Measurements from ENCODE around the gene HOXB3.
"Not testable (repeated sequence)": the region's sequence is repeated elsewhere in the genome, so short reads cannot be mapped to it uniquely, and the experiment has no call there.

The HOXB3 gene

DNA sequence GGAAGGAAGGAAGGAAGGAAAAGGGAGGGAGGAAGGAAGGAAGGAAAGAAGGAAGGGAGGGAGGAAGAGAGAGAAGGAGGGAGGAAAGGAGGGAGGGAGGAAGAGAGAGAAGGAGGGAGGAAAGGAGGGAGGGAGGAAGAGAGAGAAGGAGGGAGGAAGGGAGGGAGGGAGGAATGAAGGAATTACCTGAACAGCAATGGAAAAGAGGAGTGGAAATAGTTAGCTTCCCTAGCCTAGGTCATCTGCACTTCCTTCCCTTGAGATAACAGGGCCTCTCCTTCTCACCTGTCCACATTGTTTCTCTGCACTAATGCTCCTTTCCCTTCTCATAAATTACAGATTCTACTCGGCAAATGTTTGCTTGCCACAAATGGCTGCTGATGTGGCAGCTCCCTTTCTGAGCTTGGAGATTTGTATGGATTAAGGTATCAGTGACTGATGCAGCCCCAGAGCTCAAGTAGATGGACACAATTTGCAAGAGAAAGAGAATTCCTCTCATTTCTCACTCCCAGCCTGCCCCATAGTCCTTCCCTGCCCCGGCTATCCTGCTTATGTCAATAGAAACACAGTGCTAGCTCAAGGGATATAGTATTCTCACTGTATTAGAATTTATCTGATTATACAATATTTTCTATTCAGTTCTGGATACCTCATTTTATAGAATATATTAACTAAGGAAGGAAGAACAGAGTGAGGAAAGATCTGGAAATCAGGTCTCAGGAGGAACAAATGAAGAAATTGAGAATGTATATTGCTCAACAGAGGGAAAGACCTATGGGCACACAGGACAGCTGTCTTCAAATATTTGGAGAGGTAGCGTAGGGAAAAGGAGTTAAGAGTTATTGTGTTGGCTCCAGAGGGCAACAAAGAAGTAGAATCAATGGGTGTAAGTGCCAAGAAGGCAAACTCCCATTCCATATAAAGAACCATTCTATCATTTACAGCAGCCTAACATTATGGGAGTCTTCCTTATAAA, 73.8 kb downstream of the HOXB3 start:
- no peak for DNase-seq

DNA sequence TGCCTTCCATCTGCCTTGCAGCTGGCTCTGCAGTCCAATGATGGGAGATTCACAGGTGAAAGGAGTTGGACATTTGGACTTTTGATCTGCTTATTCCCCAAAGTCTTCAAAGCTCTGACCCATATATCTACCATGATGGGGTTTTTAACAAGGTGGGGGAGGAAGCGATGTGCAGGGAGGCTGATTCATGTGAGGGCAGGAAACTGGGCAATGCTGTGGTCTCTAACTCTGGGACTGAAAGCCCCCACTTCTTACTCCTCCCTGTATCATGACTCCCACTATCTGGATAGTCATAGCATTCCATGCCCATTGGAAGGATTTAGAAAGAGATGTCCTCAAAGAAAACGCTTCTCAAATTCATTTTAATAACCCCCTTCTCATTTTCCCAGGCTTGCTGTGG, 75.6 kb downstream of the HOXB3 start:
- no peak for DNase-seq

- no peak for DNase-seq
Observed at GRCh38 chr17:48513666-48514455, 76.2 kb downstream of the HOXB3 start.

DNA sequence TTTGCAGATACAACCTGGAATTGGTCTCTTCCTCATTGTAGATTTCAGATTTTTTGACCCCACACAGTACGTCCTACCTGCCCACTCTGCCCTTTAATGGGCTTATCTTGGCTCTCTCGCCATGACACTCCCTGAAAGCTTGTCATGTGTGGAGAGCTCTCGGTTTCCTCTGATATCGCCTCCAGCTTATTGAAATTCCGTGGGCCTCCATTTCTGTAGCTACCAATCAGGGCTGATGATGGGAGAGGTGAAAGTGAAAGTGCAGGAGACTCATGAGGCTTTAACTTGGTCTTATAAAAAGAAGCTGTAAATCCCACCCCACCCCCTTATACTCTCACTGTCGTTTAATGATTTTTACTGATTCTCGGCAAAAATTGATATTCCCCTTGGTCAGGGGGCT, 76.9 kb downstream of the HOXB3 start:
- DNase-seq, result no peak

- no peak for DNase-seq
Observed at GRCh38 chr17:48510761-48511604, 79.1 kb downstream of the HOXB3 start.

DNA sequence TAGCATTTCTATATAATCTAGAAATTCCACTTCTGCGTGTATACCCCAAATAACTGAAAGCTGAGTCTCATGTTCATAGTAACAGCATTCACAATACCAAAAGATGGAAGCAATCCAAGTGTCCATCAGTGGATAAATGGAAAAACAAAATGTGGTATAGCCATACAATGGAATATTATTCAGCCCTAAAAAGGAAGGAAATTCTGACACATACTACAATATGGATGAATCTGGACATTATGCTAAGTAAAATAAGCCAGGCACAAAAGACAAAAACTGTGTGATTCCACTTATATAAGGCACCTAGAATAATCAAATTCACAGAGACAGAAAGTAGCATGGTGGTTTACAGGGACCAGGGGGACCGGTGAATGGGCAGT, 79.7 kb downstream of the HOXB3 start:
- no peak for DNase-seq

DNA sequence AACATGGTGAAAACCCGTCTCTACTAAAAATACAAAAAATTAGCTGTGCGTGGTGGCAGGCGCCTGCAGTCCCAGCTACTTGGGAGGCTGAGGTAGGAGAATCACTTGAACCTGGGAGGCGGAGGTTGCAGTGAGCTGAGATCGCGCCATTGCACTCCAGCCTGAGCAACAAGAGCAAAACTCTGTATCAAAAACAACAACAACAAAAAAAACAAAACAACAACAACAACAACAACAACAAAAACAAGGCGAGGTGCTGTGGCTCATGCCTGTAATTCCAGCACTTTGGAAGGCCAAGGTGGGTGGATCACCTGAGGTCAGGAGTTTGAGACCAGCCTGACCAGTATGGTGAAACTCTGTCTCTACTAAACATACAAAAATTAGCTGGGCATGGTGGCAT, 80.3 kb downstream of the HOXB3 start:
- not testable (repeated sequence) for DNase-seq

- DNase-seq, result no peak
Observed at GRCh38 chr17:48506246-48506645, 83.8 kb downstream of the HOXB3 start.

DNA sequence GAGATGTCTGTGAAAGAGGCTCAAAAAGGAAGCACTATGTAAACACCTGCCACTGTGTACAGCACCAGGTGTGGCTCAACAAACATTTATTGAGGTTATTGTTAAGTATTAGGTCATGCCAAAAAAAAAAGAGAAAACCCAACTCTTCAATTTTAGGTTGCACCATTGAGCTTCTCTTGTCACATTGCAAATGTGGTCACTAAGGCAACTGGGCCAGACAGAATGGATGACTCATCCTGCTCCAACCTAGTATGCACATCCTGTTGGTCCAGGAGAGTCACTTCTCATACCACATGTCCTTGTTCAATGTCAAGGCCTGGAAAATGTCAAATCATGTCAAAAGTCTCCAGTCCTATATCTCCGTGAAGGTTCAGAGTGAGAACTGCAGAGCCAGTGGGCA, 84.3 kb downstream of the HOXB3 start:
- peak; percentile 63 for DNase-seq

- no peak for DNase-seq
Observed at GRCh38 chr17:48504953-48505352, 85.1 kb downstream of the HOXB3 start.

DNA sequence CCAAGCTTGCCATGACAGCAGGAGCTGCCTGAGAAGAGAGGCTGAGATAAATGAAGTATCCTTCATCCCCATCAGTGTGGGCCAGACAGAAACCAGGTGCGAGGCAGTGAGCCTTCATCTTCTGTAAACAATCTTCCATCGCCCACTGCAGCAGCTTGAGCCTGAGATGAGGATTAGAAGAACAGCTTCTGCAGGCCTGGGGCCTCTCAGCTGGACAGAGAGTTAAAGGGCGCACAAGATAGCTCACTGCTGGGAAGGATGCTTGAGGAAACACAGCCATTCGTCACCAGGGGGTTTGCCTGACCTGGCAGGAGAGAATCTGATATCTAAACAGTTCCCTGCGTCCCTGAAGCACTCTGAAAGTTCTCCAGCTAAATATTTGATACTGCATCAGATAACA, 86.3 kb downstream of the HOXB3 start:
- DNase-seq, result no peak

GRCh38 chr17:48502901-48503300, 87.1 kb downstream of the HOXB3 start:
- DNase-seq, result no peak

- DNase-seq, result no peak
Observed at GRCh38 chr17:48502312-48502711, 87.7 kb downstream of the HOXB3 start.

DNA sequence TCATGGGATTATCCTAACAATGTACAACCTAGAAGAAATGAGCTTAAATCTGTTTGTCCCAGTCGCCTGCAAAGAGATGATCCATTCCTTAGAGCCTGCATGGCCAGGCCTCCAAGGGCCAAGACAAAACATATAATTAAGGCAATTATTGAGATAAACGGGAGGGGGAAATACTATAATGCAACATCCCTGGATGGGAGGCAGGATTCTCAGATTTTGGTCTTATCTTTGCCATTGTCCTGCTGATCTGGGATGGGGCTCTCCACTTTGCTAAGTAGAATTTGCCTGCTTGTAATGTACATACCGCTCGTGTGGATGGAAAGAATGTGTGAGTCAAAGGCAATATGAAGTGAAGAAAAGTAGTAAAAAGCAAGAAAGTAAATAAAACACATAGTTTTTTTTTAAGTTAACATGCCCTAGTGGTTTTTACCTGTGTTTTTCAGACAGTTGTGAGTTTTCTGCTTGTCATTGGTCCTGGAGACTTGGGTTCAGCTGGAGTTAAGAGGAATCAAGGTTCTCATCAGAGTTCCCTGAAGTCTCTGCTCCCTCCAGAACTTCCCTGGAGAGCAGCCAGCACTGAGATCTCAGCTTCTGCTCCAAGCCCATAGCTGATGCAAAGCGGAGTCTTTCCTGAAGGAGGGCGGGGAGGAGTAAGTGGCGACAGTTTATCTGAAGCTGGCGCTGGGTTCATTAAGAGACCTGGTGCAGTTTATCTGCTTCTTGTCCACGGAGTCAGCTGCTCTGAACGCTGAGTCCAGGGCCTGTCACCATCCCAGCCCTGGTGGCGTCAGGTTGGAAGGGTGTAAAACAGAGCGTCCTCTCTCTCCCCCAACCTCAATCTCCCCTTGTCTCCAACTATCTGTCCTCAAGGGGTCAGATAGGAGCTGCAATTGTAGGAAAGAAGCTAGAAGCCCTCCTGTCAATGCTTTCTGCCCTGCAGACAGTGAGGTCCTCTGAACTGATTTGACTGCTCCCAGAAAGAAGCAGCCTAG, 89.3 kb downstream of the HOXB3 start:
- DNase-seq, result no peak

DNA sequence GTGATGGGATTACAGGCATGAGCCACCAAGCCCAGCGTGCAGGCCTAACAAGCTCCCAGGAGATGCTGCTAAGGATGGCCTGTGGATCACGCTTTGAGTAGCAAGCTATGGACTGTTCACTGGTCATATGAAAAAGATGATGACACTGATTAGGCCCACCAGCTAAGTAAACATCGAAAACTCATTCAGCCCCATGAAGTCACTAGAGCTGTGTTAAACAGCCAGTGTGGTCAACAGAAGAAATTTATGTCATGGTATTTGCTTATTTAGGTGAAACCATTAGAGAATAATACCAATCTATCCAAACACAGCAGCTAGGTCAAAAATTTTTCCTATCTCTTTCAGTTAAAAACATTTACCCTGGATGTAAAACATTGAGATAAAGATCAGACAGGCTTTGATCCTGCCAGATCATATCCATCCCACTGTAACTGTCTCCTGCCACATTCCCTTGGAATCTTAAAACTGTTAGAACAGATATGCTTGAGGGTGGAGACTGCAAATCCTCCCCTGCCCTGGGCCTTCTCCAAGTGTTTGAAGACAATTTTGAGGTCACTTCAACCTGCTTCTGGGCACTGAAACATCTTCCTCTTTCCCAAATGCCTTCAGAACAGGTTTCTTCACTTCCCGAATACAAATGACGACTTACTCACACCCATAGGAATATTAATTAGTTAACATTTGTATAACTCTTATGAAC, 90.2 kb downstream of the HOXB3 start:
- no peak for DNase-seq

- DNase-seq, result peak; percentile 45
Observed at GRCh38 chr17:48499248-48499647, 90.8 kb downstream of the HOXB3 start.

Data from kidney glomerular epithelial cell (primary cell).